ENCODE data around the gene TRAPPC4. TPM values are rescaled to one million over a fixed set of nuclear protein-coding genes. Genes with fewer than 3 reads are reported as not detected.

Gene TRAPPC4
- total RNA-seq, 1 donor from 2014 or later = 73.1 TPM

DNA sequence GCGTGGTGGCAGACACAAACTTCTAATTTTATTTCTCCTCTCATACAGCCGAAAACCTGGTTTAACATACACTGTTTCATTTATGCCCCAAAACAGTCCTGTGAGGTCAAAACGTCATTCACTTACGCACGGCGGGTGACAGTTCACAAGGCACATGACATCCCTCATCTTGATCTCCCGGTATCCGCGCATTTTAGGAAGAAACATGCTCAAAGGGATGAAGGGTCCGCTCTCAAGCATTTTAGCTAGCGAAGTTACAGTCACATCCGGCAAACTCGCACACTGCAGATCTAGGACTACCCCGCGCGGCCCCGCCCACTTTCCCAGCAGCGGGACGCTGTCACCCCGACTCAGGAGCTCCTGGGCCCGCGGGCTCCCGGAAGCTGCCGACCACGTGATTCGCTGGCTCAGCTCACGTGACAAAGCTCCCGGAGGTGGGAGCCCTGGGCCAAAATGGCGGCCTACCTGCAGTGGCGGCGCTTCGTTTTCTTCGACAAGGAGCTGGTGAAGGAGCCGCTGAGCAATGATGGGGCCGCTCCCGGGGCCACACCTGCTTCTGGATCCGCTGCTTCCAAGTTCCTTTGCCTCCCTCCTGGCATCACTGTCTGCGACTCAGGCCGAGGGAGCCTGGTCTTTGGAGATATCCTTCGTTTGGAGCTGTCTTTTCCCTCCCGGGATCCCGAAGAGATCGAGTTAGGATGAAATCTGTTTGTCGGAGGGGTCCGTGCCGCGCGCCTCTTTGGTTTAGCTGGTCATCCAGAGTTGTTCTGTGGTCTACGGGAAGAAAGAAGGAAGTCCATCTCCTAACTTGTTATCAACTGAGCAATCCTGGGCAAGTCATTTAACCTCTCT, 49.0 kb downstream of the TRAPPC4 start, which contains the start of gene VPS11:
Gene VPS11, plus strand, starts transcription at position 448 of the 852 bp plus-strand sequence. Its CDS starts 6 bp downstream, at position 454.
- peak; percentile 97 for DNase-seq (ENCODE audit: extremely low spot score, unreplicated experiment)
- Mint-ChIP-seq H3K27me3 (no peaks in the 10 kb centered on the region), H3K4me3 (peak within 1 kb of the TSS; percentile 97), H3K4me1 (ENCODE audit: unreplicated experiment) (peaks cover 9% of the 10 kb centered on the region), H3K27ac (peak within 1 kb of the TSS; percentile 92), H3K9me3 (no peaks in the 10 kb centered on the region), H3K36me3 (peaks cover 8% of the 10 kb centered on the region)
- TF ChIP-seq, protein P1, sequence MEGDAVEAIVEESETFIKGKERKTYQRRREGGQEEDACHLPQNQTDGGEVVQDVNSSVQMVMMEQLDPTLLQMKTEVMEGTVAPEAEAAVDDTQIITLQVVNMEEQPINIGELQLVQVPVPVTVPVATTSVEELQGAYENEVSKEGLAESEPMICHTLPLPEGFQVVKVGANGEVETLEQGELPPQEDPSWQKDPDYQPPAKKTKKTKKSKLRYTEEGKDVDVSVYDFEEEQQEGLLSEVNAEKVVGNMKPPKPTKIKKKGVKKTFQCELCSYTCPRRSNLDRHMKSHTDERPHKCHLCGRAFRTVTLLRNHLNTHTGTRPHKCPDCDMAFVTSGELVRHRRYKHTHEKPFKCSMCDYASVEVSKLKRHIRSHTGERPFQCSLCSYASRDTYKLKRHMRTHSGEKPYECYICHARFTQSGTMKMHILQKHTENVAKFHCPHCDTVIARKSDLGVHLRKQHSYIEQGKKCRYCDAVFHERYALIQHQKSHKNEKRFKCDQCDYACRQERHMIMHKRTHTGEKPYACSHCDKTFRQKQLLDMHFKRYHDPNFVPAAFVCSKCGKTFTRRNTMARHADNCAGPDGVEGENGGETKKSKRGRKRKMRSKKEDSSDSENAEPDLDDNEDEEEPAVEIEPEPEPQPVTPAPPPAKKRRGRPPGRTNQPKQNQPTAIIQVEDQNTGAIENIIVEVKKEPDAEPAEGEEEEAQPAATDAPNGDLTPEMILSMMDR (conservative IDR thresholded peaks at IDR 0.05) = no peak

Small RNAs within 50 kb of the gene (microRNA-seq; reads per million reads assigned to microRNA genes)
- gene MIR3656 = not detected

Other genes starting within 250 kb of the TRAPPC4 start
- gene DDX6, start 227.6 kb upstream of the TRAPPC4 start, total RNA-seq (ENCODE audit: low replicate concordance) = 146 and 183 TPM in 2 replicates
- not detected in 2 replicates for gene CXCR5, start 134.9 kb upstream of the TRAPPC4 start, total RNA-seq (ENCODE audit: low replicate concordance)
- 44.4 and 77.2 TPM in 2 replicates for gene BCL9L, start 92.8 kb upstream of the TRAPPC4 start, total RNA-seq (ENCODE audit: low replicate concordance)
- 26.8 and 30.1 TPM in 2 replicates for gene UPK2, start 62.5 kb upstream of the TRAPPC4 start, total RNA-seq (ENCODE audit: low replicate concordance)
- gene FOXR1, start 47.0 kb upstream of the TRAPPC4 start, total RNA-seq (ENCODE audit: low replicate concordance) = not detected in 2 replicates
- gene CENATAC, start 20.6 kb upstream of the TRAPPC4 start, total RNA-seq (ENCODE audit: low replicate concordance) = 33.6 and 36.4 TPM in 2 replicates
- gene RPS25, start 423 bp upstream of the TRAPPC4 start, total RNA-seq (ENCODE audit: low replicate concordance) = 1,257 and 1,262 TPM in 2 replicates
- gene SLC37A4, start 12.1 kb downstream of the TRAPPC4 start, total RNA-seq (ENCODE audit: low replicate concordance) = 40.5 and 41.4 TPM in 2 replicates
- gene HYOU1, start 38.4 kb downstream of the TRAPPC4 start, total RNA-seq (ENCODE audit: low replicate concordance) = 138 and 185 TPM in 2 replicates
- 34.8 and 35.8 TPM in 2 replicates for gene VPS11, start 49.1 kb downstream of the TRAPPC4 start, total RNA-seq (ENCODE audit: low replicate concordance)
- 25.3 and 38.2 TPM in 2 replicates for gene HMBS, start 66.1 kb downstream of the TRAPPC4 start, total RNA-seq (ENCODE audit: low replicate concordance)
- gene DPAGT1, start 83.1 kb downstream of the TRAPPC4 start, total RNA-seq (ENCODE audit: low replicate concordance) = 46.4 and 62.1 TPM in 2 replicates
- gene C2CD2L, start 88.6 kb downstream of the TRAPPC4 start, total RNA-seq (ENCODE audit: low replicate concordance) = 10.7 and 13.5 TPM in 2 replicates
- 31.6 and 33.0 TPM in 2 replicates for gene HINFP, start 102.8 kb downstream of the TRAPPC4 start, total RNA-seq (ENCODE audit: low replicate concordance)
- 1.3 TPM in 1 of 2 replicates, not detected in the other for gene ABCG4, start 130.3 kb downstream of the TRAPPC4 start, total RNA-seq (ENCODE audit: low replicate concordance)
- gene NLRX1, start 150.0 kb downstream of the TRAPPC4 start, total RNA-seq (ENCODE audit: low replicate concordance) = 8.7 and 11.5 TPM in 2 replicates
- gene NHERF4, start 166.7 kb downstream of the TRAPPC4 start, total RNA-seq (ENCODE audit: low replicate concordance) = 2.3 and 7.0 TPM in 2 replicates
- gene CBL, start 187.6 kb downstream of the TRAPPC4 start, total RNA-seq (ENCODE audit: low replicate concordance) = 14.4 and 21.1 TPM in 2 replicates